HG02870 (cell line): ENCODE data around the gene XPR1.
"Not testable (repeated sequence)": the region's sequence is repeated elsewhere in the genome, so short reads cannot be mapped to it uniquely, and the experiment has no call there.

ENCODE experiments used
- ATAC-seq: cut with Tn5 transposase; IDR thresholded peaks from one replicate; pipeline ENCODE4 v1.9.1; 2021; ENCODE audit warnings: mild to moderate bottlenecking, moderate library complexity; ENCODE audit not compliant: unreplicated experiment

Gene XPR1

GRCh38 chr1:180643693-180644092 is 11.9 kb downstream of the XPR1 start:
- ATAC-seq: no peak

DNA sequence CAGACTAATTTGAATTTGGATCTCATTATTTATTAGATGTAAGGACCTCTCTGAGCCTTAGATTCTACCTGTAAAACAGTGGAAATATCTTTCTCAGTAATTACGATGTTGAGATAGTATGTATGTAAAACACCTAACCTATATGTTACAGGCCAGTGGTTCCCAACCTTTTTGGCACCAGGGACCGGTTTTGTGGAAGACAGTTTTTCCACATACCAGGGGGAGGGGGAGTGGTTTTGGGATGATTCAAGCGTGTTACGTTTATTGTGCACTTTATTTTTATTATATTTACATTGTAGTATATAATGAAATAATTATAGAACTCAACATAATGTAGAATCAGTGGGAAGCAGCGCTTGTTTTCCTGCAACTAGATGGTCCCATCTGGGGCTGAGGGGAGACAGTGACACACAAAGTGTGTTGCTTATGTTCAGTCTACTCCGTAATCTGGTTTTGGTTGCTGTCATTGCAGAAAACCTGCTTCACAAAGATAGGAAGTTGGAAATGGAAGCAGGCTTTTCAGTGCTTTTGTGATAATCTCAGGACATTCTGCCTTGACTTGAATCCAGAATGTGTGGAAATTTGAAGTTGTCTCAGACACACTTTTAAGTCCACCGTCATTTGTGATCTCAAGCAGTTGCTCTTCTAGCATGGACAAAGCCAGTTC is 12.8 kb downstream of the XPR1 start:
- no peak for ATAC-seq

GRCh38 chr1:180645261-180645660 is 13.4 kb downstream of the XPR1 start:
- ATAC-seq: not testable (repeated sequence)

DNA sequence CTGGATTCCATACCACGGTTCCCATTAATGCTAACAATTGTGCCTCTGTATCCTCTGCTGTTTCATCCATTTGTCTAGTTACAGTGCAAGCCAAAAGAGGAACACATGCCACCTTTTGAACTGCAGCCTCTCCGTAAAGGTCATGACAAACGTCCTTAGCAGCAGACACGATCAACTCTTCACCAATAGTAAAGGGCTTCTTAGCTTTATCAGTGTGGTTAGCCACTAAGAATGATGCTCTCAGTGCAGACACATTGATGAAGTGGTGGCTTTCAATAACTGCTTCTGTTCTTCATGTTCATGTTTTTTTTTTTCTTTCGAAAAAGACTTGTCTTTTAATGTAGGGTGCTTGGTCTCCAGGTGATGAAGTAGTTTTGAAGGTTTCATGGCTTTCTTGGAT is 14.3 kb downstream of the XPR1 start:
- ATAC-seq: peak; percentile 40

GRCh38 chr1:180646547-180646946 is 14.7 kb downstream of the XPR1 start:
- ATAC-seq: peak; percentile 84

GRCh38 chr1:180652792-180653191 is 21.0 kb downstream of the XPR1 start:
- no peak for ATAC-seq

DNA sequence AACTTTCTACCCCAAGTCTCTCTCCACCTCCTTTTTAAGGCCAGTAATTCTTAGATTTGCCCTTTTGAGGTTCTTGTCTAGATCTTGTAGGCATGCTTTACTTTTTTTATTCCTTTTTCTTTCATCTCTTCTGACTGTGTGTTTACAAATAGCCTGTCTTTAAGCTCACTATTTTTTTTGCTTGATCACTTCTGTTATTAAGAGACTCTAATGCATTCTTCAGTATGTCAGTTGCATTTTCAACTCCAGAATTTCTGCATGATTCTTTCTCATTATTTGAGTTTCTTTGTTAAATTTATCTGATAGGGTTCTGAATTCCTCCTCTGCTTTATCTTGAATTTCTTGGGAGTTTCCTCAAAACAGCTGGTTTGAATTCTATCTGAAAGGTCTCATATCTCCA is 30.9 kb downstream of the XPR1 start:
- ATAC-seq: no peak

DNA sequence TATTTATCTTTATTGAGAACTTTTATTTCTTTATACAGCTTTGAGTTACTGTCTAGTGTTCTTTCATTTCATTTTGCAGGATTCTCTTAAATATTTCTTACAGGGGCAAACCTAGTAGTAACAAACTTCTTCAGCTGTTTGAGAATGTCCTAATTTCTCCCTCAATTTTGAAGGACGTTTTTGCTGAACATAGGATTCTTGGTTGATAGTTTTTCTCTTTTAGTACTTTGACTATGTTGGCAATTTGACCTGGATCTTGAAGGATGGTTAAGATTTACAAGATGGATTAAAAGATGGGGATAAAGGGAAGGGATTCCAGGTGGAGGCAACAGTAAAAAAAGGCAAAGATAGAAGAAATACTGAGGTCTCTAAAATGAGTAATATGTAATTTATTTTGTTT is 38.9 kb downstream of the XPR1 start:
- ATAC-seq: no peak

- no peak for ATAC-seq
These were observed 40.3 kb downstream of the XPR1 start for GRCh38 chr1:180672105-180672504.

DNA sequence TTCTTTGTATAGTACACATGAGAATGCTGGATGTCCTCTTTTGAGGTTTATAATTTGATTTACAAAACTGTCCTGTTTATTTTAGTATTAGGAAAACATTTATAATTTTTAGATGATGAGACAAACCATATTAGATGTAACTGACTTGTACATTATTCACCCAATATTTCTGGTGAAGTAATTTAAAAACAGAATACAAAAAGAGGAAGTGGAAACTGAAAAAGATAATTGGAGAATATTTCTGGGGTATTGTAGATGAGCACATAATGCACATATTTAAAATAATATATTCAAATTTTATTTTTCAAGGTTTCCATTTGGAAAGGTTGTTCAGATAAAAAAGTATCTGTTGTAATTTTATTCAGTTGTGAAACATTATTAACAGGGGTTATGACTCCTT is 40.7 kb downstream of the XPR1 start:
- no peak for ATAC-seq

DNA sequence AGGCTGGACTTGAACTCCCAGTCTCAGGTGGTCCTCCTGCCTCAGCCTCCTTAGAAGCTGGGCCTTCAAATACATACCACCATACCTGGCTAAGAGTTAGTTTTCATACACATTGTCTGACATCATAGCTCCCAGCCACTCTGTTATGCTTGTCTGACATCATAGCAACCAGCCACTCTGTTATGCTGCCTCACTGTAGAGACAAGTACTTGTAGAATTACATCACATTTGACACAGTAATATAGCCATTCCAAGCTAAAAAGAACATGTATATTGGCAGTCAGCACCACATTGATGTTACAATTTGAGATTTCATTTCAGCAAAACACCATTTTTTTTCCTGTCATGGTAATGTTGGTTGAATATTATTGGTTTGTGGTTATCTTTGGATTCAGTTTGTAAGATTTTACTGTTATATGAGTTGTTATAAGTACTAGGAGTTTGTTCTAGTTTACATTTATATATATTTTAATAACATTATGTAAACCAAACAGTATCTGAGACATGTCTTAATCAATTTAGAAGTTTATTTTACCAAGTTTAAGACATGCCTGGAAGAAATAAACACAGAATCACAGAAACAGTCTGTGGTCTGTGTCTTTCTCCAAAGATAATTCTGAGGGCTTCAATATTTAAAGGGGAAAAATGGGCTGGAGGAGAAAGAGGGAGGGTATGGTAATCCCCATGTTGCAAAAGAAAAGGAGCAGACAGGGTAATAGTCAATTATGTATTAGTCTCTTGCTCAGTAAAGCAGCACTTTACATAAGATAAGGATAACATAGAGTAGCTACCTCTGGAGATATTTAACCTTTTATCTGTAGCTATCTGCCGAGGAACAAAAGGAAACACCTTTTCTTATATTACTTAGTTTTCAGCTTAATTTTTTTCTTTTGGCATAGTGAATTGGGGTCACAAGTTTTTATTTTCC is 43.0 kb downstream of the XPR1 start:
- no peak for ATAC-seq

GRCh38 chr1:180675586-180675985 is 43.8 kb downstream of the XPR1 start:
- ATAC-seq: no peak

- no peak for ATAC-seq
These were observed 48.8 kb downstream of the XPR1 start for GRCh38 chr1:180680558-180681144.

DNA sequence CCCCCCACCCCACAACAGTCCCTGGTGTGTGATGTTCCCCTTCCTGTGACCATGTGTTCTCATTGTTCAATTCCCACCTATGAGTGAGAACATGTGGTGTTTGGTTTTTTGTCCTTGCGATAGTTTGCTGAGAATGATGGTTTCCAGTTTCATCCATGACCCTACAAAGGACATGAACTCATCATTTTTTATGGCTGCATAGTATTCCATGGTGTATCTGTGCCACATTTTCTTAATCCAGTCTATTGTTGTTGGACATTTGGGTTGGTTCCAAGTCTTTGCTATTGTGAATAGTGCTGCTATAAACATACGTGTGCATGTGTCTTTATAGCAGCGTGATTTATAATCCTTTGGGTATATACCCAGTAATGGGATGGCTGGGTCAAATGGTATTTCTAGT is 51.3 kb downstream of the XPR1 start:
- not testable (repeated sequence) for ATAC-seq

- no peak for ATAC-seq
These were observed 59.6 kb downstream of the XPR1 start for GRCh38 chr1:180691322-180691913.

DNA sequence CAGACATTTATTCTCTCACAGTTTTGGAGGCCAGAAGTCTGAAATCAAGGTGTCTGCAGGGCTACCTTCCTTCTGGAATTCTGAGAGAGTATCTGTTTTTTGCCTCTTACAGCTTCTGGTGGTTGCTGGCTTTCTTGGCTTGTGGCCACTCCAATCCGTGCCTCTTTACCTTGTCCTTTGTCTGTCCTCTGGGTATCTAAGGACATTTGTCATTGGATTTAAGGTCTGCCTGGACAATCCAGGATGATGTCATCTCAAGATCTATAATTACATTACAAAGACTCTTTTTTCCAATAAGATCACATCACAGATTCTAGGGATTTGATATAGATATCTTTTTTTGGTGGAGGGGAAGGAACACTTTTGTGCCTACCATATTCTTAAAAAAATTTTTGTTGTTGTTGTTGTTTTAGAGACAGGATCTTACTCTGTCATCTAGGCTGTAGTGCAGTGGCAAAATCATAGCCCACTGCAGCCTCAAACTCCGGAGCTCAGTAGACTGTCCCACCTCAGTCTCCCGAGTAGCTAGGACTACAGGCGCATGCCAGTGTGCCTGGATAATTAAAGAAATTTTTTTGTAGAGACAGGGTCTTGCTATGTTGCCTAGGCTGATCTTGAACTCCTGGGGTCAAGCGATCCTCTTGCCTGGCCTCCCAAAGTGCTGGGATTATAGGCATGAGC is 61.9 kb downstream of the XPR1 start:
- ATAC-seq: no peak

GRCh38 chr1:180695282-180695681 is 63.5 kb downstream of the XPR1 start:
- ATAC-seq: no peak

DNA sequence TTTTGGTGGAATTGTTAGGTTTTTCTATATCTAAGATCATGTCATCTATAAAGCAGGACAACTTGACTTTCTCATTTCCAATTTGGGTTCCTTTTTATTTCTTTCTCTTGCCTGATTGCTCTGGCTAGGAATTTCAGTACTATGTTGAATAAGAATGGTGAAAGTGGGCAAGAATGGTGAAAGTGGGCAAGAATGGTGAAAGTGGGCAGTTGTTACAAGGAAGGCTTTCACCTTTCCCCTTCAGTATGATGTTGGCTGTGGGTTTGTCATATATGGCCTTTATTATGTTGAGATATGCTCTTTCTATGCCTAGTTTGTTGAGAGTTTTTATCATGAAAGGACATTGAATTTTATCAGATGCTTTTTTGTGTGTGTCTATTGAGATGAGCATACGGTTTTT is 64.5 kb downstream of the XPR1 start:
- ATAC-seq: no peak

DNA sequence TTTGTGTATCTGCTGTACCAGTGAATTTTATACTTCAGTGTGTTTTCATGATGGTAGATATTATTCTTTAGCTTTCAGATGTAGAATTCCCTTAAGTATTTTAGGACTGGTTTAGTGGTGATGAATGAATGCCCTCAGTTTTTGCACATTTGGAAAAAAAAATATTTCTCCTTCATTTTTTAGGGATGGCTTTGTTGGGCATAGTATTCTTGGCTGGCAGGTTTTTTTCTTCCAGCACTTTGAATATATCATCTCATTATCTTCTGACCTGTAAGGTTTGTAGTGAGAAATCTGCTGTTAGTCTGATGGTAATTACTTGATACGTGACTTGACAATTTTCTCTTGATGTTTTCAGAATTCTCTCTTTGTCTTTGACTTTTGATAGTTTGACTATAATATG is 66.8 kb downstream of the XPR1 start:
- no peak for ATAC-seq

DNA sequence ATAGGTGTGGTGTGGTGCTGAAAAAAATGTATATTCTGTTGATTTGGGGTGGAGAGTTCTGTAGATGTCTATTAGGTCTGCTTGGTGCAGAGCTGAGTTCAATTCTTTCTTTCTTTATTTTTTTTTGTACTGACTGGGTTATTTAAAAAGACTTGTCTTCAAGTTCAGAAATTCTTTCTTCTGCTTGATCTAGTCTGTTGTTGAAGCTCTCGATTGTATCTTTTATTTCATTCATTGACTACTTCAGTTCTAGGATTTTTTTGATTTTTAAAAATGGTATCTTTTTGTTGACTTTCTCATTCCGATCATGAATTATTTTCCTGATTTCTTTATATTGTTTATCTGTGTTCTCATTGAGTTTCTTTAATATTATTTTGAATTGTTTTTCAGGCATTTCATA is 70.6 kb downstream of the XPR1 start:
- not testable (repeated sequence) for ATAC-seq

- ATAC-seq: not testable (repeated sequence)
These were observed 78.9 kb downstream of the XPR1 start for GRCh38 chr1:180710746-180711145.
